Measurements from ENCODE around the gene P2RY11.
A peak's percentile ranks its signal among the peaks of the same experiment; 100 is the strongest.

Gene P2RY11

GRCh38 chr19:10093295-10094186, 18.0 kb upstream of the P2RY11 start:
- peak; percentile 20 for DNase-seq (ENCODE audit: low read depth)

- DNase-seq (ENCODE audit: low read depth), result no peak
Observed at GRCh38 chr19:10095622-10095947, 15.9 kb upstream of the P2RY11 start.

- DNase-seq (ENCODE audit: low read depth), result peak; percentile 92
Observed at GRCh38 chr19:10095948-10096614, 15.4 kb upstream of the P2RY11 start.

- no peak for DNase-seq (ENCODE audit: low read depth)
Observed at GRCh38 chr19:10096615-10096963, 14.9 kb upstream of the P2RY11 start.

- DNase-seq (ENCODE audit: low read depth), result no peak
Observed at GRCh38 chr19:10100163-10100785, 11.2 kb upstream of the P2RY11 start.

- DNase-seq (ENCODE audit: low read depth), result no peak
Observed at GRCh38 chr19:10102787-10103236, 8.7 kb upstream of the P2RY11 start.

GRCh38 chr19:10104130-10104513, 7.4 kb upstream of the P2RY11 start:
- no peak for DNase-seq (ENCODE audit: low read depth)

GRCh38 chr19:10104665-10105508, 6.6 kb upstream of the P2RY11 start:
- DNase-seq (ENCODE audit: low read depth), result no peak

- DNase-seq (ENCODE audit: low read depth), result no peak
Observed at GRCh38 chr19:10105509-10106099, 5.9 kb upstream of the P2RY11 start.

GRCh38 chr19:10106100-10106936, 5.2 kb upstream of the P2RY11 start, which contains the start of gene PPAN:
Gene PPAN (plus strand): TSS chr19:10106362. CDS start chr19:10106395, 33 bp downstream.
- peak; percentile 99 for DNase-seq (ENCODE audit: low read depth)

GRCh38 chr19:10107254-10107653, 4.2 kb upstream of the P2RY11 start:
- DNase-seq (ENCODE audit: low read depth), result no peak

GRCh38 chr19:10107817-10108367, 3.6 kb upstream of the P2RY11 start:
- no peak for DNase-seq (ENCODE audit: low read depth)

GRCh38 chr19:10109528-10109927, 2.0 kb upstream of the P2RY11 start:
- no peak for DNase-seq (ENCODE audit: low read depth)

- no peak for DNase-seq (ENCODE audit: low read depth)
Observed at GRCh38 chr19:10110076-10110971, 1.2 kb upstream of the P2RY11 start.

- no peak for DNase-seq (ENCODE audit: low read depth)
Observed at GRCh38 chr19:10110972-10111317, 548 bp upstream of the P2RY11 start.

GRCh38 chr19:10112037-10112761, 706 bp downstream of the P2RY11 start:
- DNase-seq (ENCODE audit: low read depth), result peak; percentile 49

- peak; percentile 44 for DNase-seq (ENCODE audit: low read depth)
Observed at GRCh38 chr19:10112895-10113591, 1.6 kb downstream of the P2RY11 start.

- no peak for DNase-seq (ENCODE audit: low read depth)
Observed at GRCh38 chr19:10113592-10113963, 2.1 kb downstream of the P2RY11 start.
